AG04449 (cell line): ENCODE measurements around the gene LY6G5B.

Experiments used
- CTCF ChIA-PET: fragments of 350-600 bp; formaldehyde crosslinking; extraction: SDS; loops from one replicate; lab custom pipeline; 2021; ENCODE audit warnings: antibody characterized with exemption; lab: Yijun Ruan, JAX
- POLR2A ChIA-PET: fragments of 400-600, 350-600 bp; formaldehyde crosslinking; extraction: SDS; loops from one replicate; lab custom pipeline; 2020; ENCODE audit warnings: antibody characterized with exemption, inconsistent platforms; lab: Yijun Ruan, JAX
- DNase-seq: peaks from one replicate; pipeline ENCODE4 v3.0.0-alpha.2; 2010; ENCODE audit warnings: low read depth, low spot score
- H3K4me3 ChIP-seq: 2 replicates; pipeline ENCODE4 v1.5.1; 2011; ENCODE audit warnings: low read depth, mild to moderate bottlenecking, control low read depth, low read length
- CTCF ChIP-seq: IDR thresholded peaks from one replicate; pipeline ENCODE4 v1.5.1; 2011; ENCODE audit warnings: mild to moderate bottlenecking, moderate library complexity, low read length, control low read depth, inconsistent platforms; ENCODE audit not compliant: insufficient read depth; ENCODE audit errors: missing control alignments

The LY6G5B gene

DNA sequence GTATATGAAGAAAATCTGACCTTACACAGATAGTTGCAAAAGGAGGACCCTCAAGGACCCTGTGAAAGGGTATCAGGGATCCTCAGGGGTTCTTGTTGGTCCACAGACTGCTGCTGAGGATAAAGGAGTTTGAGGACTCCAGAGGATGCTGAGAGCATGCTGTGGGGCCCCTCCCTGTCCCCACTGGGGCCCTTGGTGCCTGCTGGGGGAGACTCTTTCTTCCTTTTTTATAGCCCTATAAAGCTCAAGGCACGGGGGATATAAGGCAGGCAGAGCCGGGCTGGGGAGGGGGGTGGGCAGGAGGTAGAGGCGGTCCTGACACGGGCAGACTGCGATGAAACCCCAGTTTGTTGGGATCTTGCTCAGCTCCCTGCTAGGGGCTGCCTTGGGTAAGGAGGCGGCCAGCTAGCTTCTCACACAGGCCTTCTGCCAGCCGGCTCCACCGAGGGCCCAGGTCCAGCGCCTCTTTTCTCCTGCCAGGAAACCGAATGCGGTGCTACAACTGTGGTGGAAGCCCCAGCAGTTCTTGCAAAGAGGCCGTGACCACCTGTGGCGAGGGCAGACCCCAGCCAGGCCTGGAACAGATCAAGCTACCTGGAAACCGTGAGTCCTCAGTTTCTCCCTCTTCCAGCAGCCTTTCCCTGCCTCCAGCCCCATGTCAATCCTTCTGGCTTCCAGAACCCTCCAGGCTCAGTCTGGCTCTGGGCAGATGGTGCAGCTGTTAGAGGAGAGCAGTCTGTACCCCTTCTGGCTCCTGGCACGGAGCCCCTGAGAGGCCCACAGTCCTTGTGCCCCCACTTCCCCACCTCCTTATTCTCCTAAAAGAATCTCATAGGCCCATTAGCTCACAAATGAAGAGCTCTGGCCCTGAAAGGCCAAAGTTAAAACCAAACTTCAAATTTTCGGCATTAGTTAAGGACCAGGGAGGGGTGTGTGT is 45.5 kb downstream of the LY6G5B start, which contains the start of gene LY6G6D:
Gene LY6G6D (plus strand): TSS at position 327 of the 937 bp plus-strand sequence. CDS start 8 bp downstream, at position 335.
- no peak within 1 kb of the TSS for H3K4me3 ChIP-seq
- POLR2A ChIA-PET, result interaction anchor here (0.6 kb wide), 1 partner anchor 92 kb away, joined by 6 read pairs; no protein-coding TSS in a partner anchor
- DNase-seq, result no peak
- CTCF ChIA-PET, result interaction anchor here (3.0 kb wide), 1 partner anchor 14 kb away, joined by 12 read pairs; the partner anchor contains the start of gene DDAH2
- TF ChIP-seq CTCF, result no peak

DNA sequence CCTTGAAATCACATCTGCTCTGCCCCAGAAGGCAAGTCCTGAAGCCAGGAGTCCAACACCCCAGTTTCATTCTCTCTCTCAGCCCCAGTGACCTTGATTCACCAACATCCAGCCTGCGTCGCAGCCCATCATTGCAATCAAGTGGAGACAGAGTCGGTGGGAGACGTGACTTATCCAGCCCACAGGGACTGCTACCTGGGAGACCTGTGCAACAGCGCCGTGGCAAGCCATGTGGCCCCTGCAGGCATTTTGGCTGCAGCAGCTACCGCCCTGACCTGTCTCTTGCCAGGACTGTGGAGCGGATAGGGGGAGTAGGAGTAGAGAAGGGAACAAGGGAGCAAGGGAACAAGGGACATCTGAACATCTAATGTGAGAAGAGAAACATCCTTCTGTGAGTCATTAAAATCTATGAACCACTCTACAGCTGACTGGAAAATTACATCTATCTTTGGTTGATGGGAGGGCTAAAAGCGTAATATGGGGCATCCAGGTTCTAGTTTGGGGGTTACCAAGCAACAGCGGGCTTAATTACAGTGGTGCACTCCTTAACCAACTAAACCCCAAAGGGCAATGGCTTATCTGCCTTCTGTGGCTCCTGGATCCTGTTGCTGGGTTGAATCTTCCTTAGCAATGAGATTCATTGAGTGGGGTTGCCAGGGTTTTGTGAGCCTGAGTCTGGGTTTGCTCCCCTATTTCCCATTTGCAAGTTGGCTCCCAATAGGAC is 47.9 kb downstream of the LY6G5B start:
- POLR2A ChIA-PET, result no interaction called here

DNA sequence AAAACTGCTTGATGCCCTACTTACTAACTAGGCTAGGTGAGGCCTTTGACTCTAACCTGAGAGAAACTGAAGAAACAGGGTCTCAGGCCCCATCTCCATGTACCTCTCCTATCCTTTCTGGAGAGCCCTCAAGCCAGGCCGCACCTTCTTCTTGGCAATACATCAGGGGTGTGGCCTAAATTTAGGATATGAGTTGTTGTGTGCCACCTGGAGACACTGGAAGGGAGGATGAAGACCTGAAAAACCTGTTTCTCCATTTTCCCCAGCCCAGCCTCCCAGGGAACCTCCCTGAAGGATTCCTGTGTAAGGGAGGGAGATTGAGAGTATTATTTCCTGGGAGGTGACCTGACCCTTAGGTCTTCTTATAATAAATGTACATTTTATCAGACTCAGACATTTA is 48.5 kb downstream of the LY6G5B start:
- CTCF ChIA-PET, result no interaction called here
- TF ChIP-seq CTCF, result no peak

More for the DNA sequence above, 47.9 kb downstream of the LY6G5B start:
- DNase-seq, result no peak
- CTCF ChIA-PET, result no interaction called here
- no peak for TF ChIP-seq CTCF
- H3K4me3 ChIP-seq, result no peak overlapping the region

DNA sequence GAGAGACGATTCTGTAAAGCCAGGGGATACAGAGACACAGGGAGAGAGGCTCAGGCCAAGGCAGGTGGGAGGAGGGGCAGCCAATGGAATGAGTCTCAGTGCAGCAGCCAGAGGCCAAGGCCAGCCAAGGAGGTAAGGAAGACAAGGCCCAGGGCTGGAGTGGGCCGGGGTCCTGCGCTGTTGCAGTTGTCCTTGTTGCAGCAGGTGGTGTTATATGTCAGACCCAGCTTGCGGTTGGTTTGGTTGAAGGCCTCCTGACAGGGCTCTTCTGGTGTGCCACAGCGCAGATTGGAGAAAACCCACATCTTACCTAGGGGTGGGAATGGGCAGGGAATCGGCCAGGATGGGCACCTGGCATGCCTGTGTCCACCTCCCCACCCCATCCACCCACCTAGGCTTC is 49.2 kb downstream of the LY6G5B start:
- ChIA-PET CTCF (no interaction called here), POLR2A (no interaction called here)
- TF ChIP-seq CTCF, result no peak
- no peak overlapping the region for H3K4me3 ChIP-seq
- DNase-seq, result no peak

More for the DNA sequence above, 48.5 kb downstream of the LY6G5B start:
- H3K4me3 ChIP-seq, result no peak overlapping the region
- POLR2A ChIA-PET, result no interaction called here
- no peak for DNase-seq

GRCh38 chr6:31720196-31720770 is 50.5 kb downstream of the LY6G5B start:
- TF ChIP-seq CTCF, result no peak
- CTCF ChIA-PET, result interaction anchor here (0.7 kb wide), 1 partner anchor 10 kb away, joined by 3 read pairs; no protein-coding TSS in a partner anchor
- POLR2A ChIA-PET, result interaction anchor here (0.7 kb wide), 1 partner anchor 9 kb away, joined by 4 read pairs; the partner anchor contains the start of gene DDAH2
- no peak overlapping the region for H3K4me3 ChIP-seq
- no peak for DNase-seq
